Keratinocyte (primary cell): ENCODE measurements around the gene FABP7. TPM values are rescaled to one million over a fixed set of nuclear protein-coding genes. Genes with fewer than 3 reads are reported as not detected.

Experiments
- DNase-seq: peaks from one replicate; pipeline ENCODE4 v3.0.0-alpha.2; 2011; ENCODE audit warnings: low read depth, missing footprints, low spot score
- FAIRE-seq: peaks from 2 replicates; lab custom pipeline; 2011; peaks lifted over from hg19 to GRCh38; lab: Jason Lieb, UNC
- H2AFZ ChIP-seq: 2 replicates; pipeline ENCODE4 v1.6.0; 2012; ENCODE audit warnings: low read length, control low read depth, inconsistent platforms; ENCODE audit not compliant: control insufficient read depth
- H3K27ac ChIP-seq: 2 replicates; pipeline ENCODE4 v1.5.1; 2011; ENCODE audit warnings: low read length; ENCODE audit not compliant: control insufficient read depth, insufficient read depth
- H3K27me3 ChIP-seq: 3 replicates; pipeline ENCODE4 v1.6.0; 2011; ENCODE audit warnings: low read length; ENCODE audit not compliant: control insufficient read depth, insufficient read depth; ENCODE audit errors: extremely low read depth
- H3K36me3 ChIP-seq, 2 experiments: 2 replicates in 1 of 2; 3 replicates in 1 of 2; pipeline ENCODE4 v1.5.1; 2011; ENCODE audit warnings: low read length in 2 of 2, mild to moderate bottlenecking in 1 of 2; ENCODE audit not compliant: control insufficient read depth in 2 of 2, insufficient read depth in 2 of 2; ENCODE audit errors: extremely low read depth in 1 of 2
- H3K4me1 ChIP-seq: 3 replicates; pipeline ENCODE4 v1.5.1; 2011; ENCODE audit warnings: low read length; ENCODE audit not compliant: control insufficient read depth, insufficient read depth; ENCODE audit errors: extremely low read depth
- H3K4me2 ChIP-seq: 3 replicates; pipeline ENCODE4 v1.6.0; 2011; ENCODE audit warnings: low read depth, low read length; ENCODE audit not compliant: control insufficient read depth, insufficient read depth; ENCODE audit errors: extremely low read depth
- H3K4me3 ChIP-seq, 3 experiments: fragments of 200-600 bp in 1 of 3; sonication (generic) in 1 of 3; 2 replicates in 2 of 3; 3 replicates in 1 of 3; pipeline ENCODE4 v1.5.1; 2011 to 2016; ENCODE audit warnings: low read length in 3 of 3, mild to moderate bottlenecking in 3 of 3, control low read depth in 2 of 3, inconsistent platforms in 1 of 3, low read depth in 1 of 3, mixed read lengths in 1 of 3, mixed run types in 1 of 3, moderate library complexity in 1 of 3; ENCODE audit not compliant: control insufficient read depth in 2 of 3, insufficient read depth in 2 of 3; ENCODE audit errors: extremely low read depth in 1 of 3
- H3K79me2 ChIP-seq: 2 replicates; pipeline ENCODE4 v1.6.0; 2012; ENCODE audit warnings: low read length; ENCODE audit not compliant: control insufficient read depth, insufficient read depth
- H3K9ac ChIP-seq: 3 replicates; pipeline ENCODE4 v1.6.0; 2011; ENCODE audit warnings: low read length; ENCODE audit not compliant: control insufficient read depth, insufficient read depth; ENCODE audit errors: extremely low read depth
- H3K9me1 ChIP-seq: 3 replicates; pipeline ENCODE4 v1.6.0; 2011; ENCODE audit warnings: low read length; ENCODE audit not compliant: control insufficient read depth, insufficient read depth; ENCODE audit errors: extremely low read depth
- H3K9me3 ChIP-seq: 2 replicates; pipeline ENCODE4 v1.5.1; 2012; ENCODE audit warnings: low read depth, low read length; ENCODE audit not compliant: control insufficient read depth
- H4K20me1 ChIP-seq: 3 replicates; pipeline ENCODE4 v1.6.0; 2011; ENCODE audit warnings: low read length; ENCODE audit not compliant: control insufficient read depth, insufficient read depth; ENCODE audit errors: extremely low read depth
- EZH2 ChIP-seq: IDR thresholded peaks from one replicate; pipeline ENCODE4 v1.6.1; 2012; ENCODE audit warnings: inconsistent platforms, mild to moderate bottlenecking, low read length, moderate library complexity
- dilution Hi-C: fragments of 300-500 bp; cut with MboI; formaldehyde crosslinking; loops from one replicate; pipeline ENCODE4 v1.7.0; 2020; ENCODE audit warnings: low sequenced_read_pairs; ENCODE audit not compliant: extremely low pct_ligation_motif_present
- polyA plus RNA-seq, 5 experiments: library from polyadenylated mRNA; depleted of rRNA in 3 of 5; stranded (reverse) in 3 of 5; stranded (forward) in 1 of 5; unstranded in 1 of 5; fragments of >200 nt; gene quantifications; 1 replicate in 1 of 5; 2 replicates in 3 of 5; 3 replicates in 1 of 5; pipeline versions ENCODE4 v1.2.1 to v1.2.3, GENCODE V29; 2011 to 2012; ENCODE audit warnings: missing spikeins in 2 of 5, low read depth in 1 of 5, low replicate concordance in 1 of 5
- TF ChIP-seq, protein P1 (sequence below), 3 experiments: IDR thresholded peaks in 1 of 3; conservative IDR thresholded peaks in 1 of 3; optimal IDR thresholded peaks in 1 of 3; 2 replicates in 2 of 3; 3 replicates in 1 of 3; pipeline versions ENCODE3 to v1.5.1; 2011; ENCODE audit warnings: low read length in 3 of 3, mild to moderate bottlenecking in 3 of 3, moderate library complexity in 2 of 3, control low read depth in 1 of 3, inconsistent platforms in 1 of 3; ENCODE audit not compliant: insufficient read depth in 2 of 3; ENCODE audit errors: extremely low read depth in 1 of 3

The FABP7 gene
- polyA plus RNA-seq, 1 donor (not counting 4 experiments of a cell fraction or from before 2014, with no cell fraction given), result not detected

DNA sequence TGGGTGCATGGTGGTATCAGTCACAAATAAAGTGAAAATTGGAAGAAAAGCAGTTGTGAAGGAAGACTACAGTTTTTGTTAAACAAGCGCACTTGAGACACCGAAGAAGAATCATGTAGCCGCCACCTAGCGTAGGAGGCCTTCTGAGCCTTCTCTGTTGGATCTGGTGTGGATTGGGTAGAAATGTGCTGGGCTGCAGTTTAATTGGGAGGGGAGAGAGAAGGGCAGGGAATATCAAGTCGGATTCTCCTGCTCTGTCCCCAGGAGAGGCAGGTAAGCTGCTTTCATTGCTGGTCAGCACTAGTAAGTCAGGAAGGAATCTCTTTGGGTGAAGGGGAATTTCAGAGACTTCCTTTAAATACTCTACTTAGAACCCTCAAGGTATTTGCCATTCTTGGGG lies 1.2 kb upstream of the FABP7 start:
- no peaks in the 10 kb centered on the region for H4K20me1 ChIP-seq
- no peaks in the 10 kb centered on the region for H3K27me3 ChIP-seq
- H3K27ac ChIP-seq, result no peak overlapping the region
- FAIRE-seq (no peak), DNase-seq (no peak)
- no peaks in the 10 kb centered on the region for H3K36me3 ChIP-seq
- H3K4me3 ChIP-seq, result no peak overlapping the region
- TF ChIP-seq, protein P1, sequence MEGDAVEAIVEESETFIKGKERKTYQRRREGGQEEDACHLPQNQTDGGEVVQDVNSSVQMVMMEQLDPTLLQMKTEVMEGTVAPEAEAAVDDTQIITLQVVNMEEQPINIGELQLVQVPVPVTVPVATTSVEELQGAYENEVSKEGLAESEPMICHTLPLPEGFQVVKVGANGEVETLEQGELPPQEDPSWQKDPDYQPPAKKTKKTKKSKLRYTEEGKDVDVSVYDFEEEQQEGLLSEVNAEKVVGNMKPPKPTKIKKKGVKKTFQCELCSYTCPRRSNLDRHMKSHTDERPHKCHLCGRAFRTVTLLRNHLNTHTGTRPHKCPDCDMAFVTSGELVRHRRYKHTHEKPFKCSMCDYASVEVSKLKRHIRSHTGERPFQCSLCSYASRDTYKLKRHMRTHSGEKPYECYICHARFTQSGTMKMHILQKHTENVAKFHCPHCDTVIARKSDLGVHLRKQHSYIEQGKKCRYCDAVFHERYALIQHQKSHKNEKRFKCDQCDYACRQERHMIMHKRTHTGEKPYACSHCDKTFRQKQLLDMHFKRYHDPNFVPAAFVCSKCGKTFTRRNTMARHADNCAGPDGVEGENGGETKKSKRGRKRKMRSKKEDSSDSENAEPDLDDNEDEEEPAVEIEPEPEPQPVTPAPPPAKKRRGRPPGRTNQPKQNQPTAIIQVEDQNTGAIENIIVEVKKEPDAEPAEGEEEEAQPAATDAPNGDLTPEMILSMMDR (optimal IDR thresholded peaks at IDR 0.05 in 1 of 3, IDR thresholded peaks at IDR 0.05 in 1 of 3, conservative IDR thresholded peaks at IDR 0.05 in 1 of 3; ENCODE audit: extremely low read depth in 1 of 3, insufficient read depth in 2 of 3, low read length in 3 of 3), result no peak
- TF ChIP-seq EZH2, result no peak
- dilution Hi-C loops, result no loop called here
- no peak overlapping the region for H2AFZ ChIP-seq
- H3K4me1 ChIP-seq, result peaks cover under 1% of the 10 kb centered on the region
- no peak overlapping the region for H3K4me2 ChIP-seq
- no peaks in the 10 kb centered on the region for H3K79me2 ChIP-seq
- H3K9ac ChIP-seq, result no peak overlapping the region
- no peaks in the 10 kb centered on the region for H3K9me3 ChIP-seq
- H3K9me1 ChIP-seq, result no peaks in the 10 kb centered on the region

DNA sequence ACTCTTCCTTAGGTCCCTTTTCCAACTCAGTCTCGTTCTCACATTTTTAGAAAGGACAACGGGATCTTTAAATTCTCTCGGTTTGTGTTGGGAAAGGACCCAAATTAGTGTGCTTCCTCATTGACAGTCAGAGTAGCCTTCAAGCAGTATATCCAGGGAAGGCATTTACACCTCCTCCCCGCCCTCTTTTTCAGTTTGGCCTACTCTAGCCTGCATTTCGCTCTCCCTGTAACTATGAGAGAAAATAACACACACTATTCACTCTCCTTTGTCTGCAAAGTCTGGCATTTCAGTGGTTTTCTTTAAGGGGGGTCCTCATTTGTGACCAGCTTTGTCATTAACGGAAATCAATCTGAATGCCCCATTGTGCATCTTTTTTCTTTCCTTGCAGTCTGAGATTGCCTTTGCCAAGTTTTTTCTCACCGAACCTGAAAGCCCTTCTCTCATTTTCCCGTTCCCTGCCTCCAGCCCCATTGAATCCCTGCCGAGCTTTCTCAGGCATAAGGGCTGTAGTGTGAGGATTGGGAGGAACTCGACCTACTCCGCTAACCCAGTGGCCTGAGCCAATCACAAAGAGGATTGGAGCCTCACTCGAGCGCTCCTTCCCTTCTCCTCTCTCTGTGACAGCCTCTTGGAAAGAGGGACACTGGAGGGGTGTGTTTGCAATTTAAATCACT lies 393 bp upstream of the FABP7 start:
- H3K4me2 ChIP-seq, result peak overlapping the region; percentile 22
- H3K27ac ChIP-seq, result no peak overlapping the region
- H3K9ac ChIP-seq, result no peak overlapping the region
- no peaks in the 10 kb centered on the region for H3K9me1 ChIP-seq
- no peaks in the 10 kb centered on the region for H4K20me1 ChIP-seq
- H3K4me3 ChIP-seq, result no peak overlapping the region
- DNase-seq, result no peak
- TF ChIP-seq, protein P1 (optimal IDR thresholded peaks at IDR 0.05 in 1 of 3, IDR thresholded peaks at IDR 0.05 in 1 of 3, conservative IDR thresholded peaks at IDR 0.05 in 1 of 3; ENCODE audit: extremely low read depth in 1 of 3, insufficient read depth in 2 of 3, low read length in 3 of 3), result no peak
- TF ChIP-seq EZH2, result no peak
- H2AFZ ChIP-seq, result peak overlapping the region; percentile 46
- H3K4me1 ChIP-seq, result no peaks in the 10 kb centered on the region
- H3K27me3 ChIP-seq, result no peaks in the 10 kb centered on the region
- H3K79me2 ChIP-seq, result no peaks in the 10 kb centered on the region
- H3K36me3 ChIP-seq, result no peaks in the 10 kb centered on the region
- dilution Hi-C loops, result no loop called here
- H3K9me3 ChIP-seq, result no peaks in the 10 kb centered on the region
- FAIRE-seq, result no peak
